K562 (cell line): Measurements from ENCODE around the gene PEF1. TPM values are rescaled to one million over a fixed set of nuclear protein-coding genes. Genes with fewer than 3 reads are reported as not detected.

Experiments
- ARID2 ChIP-seq: fragments of 450-650 bp; IDR thresholded peaks from 2 replicates; pipeline ENCODE4 v1.6.1; 2017; ENCODE audit warnings: antibody characterized with exemption, mild to moderate bottlenecking
- CTCFL ChIP-seq: IDR thresholded peaks from 2 replicates; pipeline ENCODE4 v1.6.1; 2011; ENCODE audit warnings: borderline replicate concordance, low read depth, mild to moderate bottlenecking, moderate library complexity, low read length; ENCODE audit not compliant: insufficient read depth, poor library complexity, severe bottlenecking
- JUND ChIP-seq, 2 experiments: IDR thresholded peaks; 2 replicates in 1 of 2; 3 replicates in 1 of 2; pipeline ENCODE4 v1.6.1; 2011; ENCODE audit warnings: borderline replicate concordance in 2 of 2, low read depth in 2 of 2, low read length in 2 of 2, improper control_type of control experiment in 1 of 2, missing biosample characterization in 1 of 2, missing genetic modification characterization in 1 of 2, missing genetic modification reagents in 1 of 2
- ZNF121 ChIP-seq: sonication (generic); formaldehyde crosslinking; conservative IDR thresholded peaks from 2 replicates; pipeline ENCODE4 v1.8.0; 2022; ENCODE audit warnings: missing genetic modification reagents
- ZNF639 ChIP-seq, 2 experiments: fragments of 200-800 bp in 1 of 2; sonication (Bioruptor generic) in 1 of 2; sonication (generic) in 1 of 2; formaldehyde crosslinking in 1 of 2; IDR thresholded peaks in 1 of 2; conservative IDR thresholded peaks in 1 of 2; 2 replicates each; pipeline versions ENCODE4 v1.5.0 to v1.6.1; 2016 to 2020; ENCODE audit warnings: missing compliant biosample characterization in 1 of 2, missing genetic modification characterization in 1 of 2, missing genetic modification reagents in 1 of 2
- polyA plus RNA-seq, 8 experiments: library from polyadenylated mRNA; depleted of rRNA in 4 of 8; stranded (reverse) in 5 of 8; unstranded in 3 of 8; fragments of >200 nt; fragmentation: Nextera tagmentation in 2 of 8; fragmentation: Illumina TruSeq in 1 of 8; extraction: Ambion mirVana in 2 of 8; extraction: Trizol in 1 of 8; gene quantifications; 2 replicates each; pipeline versions ENCODE4 v1.2.1 to v1.2.3, GENCODE V29; 2011 to 2014; ENCODE audit warnings: inconsistent platforms in 1 of 8, missing spikeins in 1 of 8
- total RNA-seq, 7 experiments: library from RNA; depleted of rRNA in 6 of 7; stranded (reverse); fragments of >200 nt in 6 of 7; fragmentation: Illumina TruSeq in 2 of 7; extraction: Trizol in 2 of 7; gene quantifications; 2 replicates each; pipeline versions ENCODE4 v1.2.1 to v1.2.3, GENCODE V29; 2011 to 2021; ENCODE audit warnings: low replicate concordance in 1 of 7
- TF ChIP-seq, protein P1 (sequence below), 3 experiments: IDR thresholded peaks in 2 of 3; conservative IDR thresholded peaks in 1 of 3; 2 replicates each; pipeline ENCODE4 v1.5.1; 2011 to 2012; ENCODE audit warnings: low read length in 3 of 3, mild to moderate bottlenecking in 3 of 3, control low read depth in 2 of 3, improper control_type of control experiment in 1 of 3, inconsistent platforms in 1 of 3, low read depth in 1 of 3, mixed read lengths in 1 of 3, moderate library complexity in 1 of 3; ENCODE audit not compliant: insufficient read depth in 2 of 3
- TF ChIP-seq, protein P2 (sequence below): fragments of 250-450 bp; sonication (Bioruptor Pico); IDR thresholded peaks from 2 replicates; pipeline ENCODE4 v1.5.1; 2021; ENCODE audit warnings: mild to moderate bottlenecking
- TF ChIP-seq, protein P3 (sequence below): IDR thresholded peaks from 2 replicates; pipeline ENCODE4 v1.6.1; 2012; ENCODE audit warnings: low read depth, low read length, improper control_type of control experiment, borderline replicate concordance

PEF1 gene
- total and polyA plus RNA-seq, 9 of the 15 experiments (the other 6 are each of a cell fraction or from before 2014, with no cell fraction given), result 26.3 to 95.5 (median 61.9) TPM

- TF ChIP-seq, protein P1, sequence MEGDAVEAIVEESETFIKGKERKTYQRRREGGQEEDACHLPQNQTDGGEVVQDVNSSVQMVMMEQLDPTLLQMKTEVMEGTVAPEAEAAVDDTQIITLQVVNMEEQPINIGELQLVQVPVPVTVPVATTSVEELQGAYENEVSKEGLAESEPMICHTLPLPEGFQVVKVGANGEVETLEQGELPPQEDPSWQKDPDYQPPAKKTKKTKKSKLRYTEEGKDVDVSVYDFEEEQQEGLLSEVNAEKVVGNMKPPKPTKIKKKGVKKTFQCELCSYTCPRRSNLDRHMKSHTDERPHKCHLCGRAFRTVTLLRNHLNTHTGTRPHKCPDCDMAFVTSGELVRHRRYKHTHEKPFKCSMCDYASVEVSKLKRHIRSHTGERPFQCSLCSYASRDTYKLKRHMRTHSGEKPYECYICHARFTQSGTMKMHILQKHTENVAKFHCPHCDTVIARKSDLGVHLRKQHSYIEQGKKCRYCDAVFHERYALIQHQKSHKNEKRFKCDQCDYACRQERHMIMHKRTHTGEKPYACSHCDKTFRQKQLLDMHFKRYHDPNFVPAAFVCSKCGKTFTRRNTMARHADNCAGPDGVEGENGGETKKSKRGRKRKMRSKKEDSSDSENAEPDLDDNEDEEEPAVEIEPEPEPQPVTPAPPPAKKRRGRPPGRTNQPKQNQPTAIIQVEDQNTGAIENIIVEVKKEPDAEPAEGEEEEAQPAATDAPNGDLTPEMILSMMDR (IDR thresholded peaks at IDR 0.05 in 2 of 3, conservative IDR thresholded peaks at IDR 0.05 in 1 of 3; ENCODE audit: insufficient read depth in 2 of 3, low read depth in 1 of 3, low read length in 3 of 3), result peak; percentile 93 to 97 (median 94)
- no peak for TF ChIP-seq ZNF639 (CRISPR knock-in tag; conservative IDR thresholded peaks at IDR 0.05 in 1 of 2, IDR thresholded peaks at IDR 0.05 in 1 of 2)
- 0 out of 2 replicates have a peak, but pooled peaks have one; percentile 24 for TF ChIP-seq JUND (IDR thresholded peaks at IDR 0.05; ENCODE audit: borderline replicate concordance, low read depth, low read length)
- TF ChIP-seq JUND (tag; IDR thresholded peaks at IDR 0.05; ENCODE audit: borderline replicate concordance, low read depth, low read length), result no peak; the same call in 2 of the 3 replicates
- TF ChIP-seq ARID2, result peak; percentile 74; the same call in 1 of the 2 replicates
- TF ChIP-seq, protein P2, sequence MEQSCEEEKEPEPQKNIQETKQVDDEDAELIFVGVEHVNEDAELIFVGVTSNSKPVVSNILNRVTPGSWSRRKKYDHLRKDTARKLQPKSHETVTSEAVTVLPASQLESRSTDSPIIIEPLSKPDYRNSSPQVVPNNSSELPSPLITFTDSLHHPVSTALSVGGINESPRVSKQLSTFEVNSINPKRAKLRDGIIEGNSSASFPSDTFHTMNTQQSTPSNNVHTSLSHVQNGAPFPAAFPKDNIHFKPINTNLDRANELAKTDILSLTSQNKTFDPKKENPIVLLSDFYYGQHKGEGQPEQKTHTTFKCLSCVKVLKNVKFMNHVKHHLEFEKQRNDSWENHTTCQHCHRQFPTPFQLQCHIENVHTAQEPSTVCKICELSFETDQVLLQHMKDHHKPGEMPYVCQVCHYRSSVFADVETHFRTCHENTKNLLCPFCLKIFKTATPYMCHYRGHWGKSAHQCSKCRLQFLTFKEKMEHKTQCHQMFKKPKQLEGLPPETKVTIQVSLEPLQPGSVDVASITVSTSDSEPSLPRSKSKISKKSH (CRISPR knock-in tag), result no peak
- peak; percentile 72 for TF ChIP-seq CTCFL
- peak; percentile 67 for TF ChIP-seq ZNF121
- TF ChIP-seq, protein P3, sequence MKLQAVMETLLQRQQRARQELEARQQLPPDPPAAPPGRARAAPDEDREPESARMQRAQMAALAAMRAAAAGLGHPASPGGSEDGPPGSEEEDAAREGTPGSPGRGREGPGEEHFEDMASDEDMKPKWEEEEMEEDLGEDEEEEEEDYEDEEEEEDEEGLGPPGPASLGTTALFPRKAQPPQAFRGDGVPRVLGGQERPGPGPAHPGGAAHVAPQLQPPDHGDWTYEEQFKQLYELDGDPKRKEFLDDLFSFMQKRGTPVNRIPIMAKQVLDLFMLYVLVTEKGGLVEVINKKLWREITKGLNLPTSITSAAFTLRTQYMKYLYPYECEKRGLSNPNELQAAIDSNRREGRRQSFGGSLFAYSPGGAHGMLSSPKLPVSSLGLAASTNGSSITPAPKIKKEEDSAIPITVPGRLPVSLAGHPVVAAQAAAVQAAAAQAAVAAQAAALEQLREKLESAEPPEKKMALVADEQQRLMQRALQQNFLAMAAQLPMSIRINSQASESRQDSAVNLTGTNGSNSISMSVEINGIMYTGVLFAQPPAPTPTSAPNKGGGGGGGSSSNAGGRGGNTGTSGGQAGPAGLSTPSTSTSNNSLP, result no peak
Observed at GRCh38 chr1:31593770-31594632, 50.7 kb downstream of the PEF1 start (continued).
